Right kidney (tissue), 1 donor: ENCODE results near the gene TSN.
"Not testable (repeated sequence)": the region's sequence is repeated elsewhere in the genome, so short reads cannot be mapped to it uniquely, and the experiment has no call there.

Experiments used
- DNase-seq: peaks from one replicate; pipeline ENCODE4 v3.0.0-alpha.2; 2016

The TSN gene

DNA sequence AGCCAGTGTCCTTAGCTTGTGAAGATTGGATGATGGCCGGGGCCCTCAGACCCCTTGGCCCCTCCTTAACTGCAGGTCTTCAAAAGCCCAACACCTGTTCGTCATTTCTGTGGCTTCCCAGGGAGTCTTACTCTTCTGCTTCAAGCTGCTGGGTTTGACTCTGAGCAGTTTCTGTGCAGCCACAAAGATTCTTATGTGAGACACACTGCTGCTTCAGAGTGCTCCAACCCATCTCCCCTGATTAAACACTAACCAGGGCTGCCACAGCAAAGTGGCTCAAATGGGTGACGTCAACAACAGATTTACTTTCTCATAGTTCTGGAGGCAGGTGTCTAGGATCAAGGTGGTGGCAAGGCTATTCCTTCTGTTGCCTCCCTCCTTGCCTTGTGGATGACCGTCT is 40.8 kb downstream of the TSN start:
- DNase-seq, result no peak

DNA sequence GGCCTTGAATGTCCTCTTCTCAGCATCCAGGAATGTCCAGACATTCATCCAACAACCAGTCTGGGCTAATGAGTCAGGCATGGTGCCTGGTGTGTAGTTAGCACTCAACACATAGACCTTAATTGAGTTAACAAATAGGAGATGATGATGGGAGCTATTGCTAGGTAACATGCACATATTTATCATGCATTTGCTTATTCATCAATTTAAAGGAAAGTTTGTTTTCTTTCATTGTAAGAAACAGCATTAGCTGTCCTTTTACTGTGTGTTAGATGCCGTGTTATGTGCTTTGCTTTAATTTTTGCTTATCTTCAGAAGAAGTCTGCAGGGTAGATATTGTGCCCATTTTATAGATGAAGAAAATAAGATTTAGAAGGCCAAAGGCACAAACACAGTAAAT is 43.2 kb downstream of the TSN start:
- DNase-seq, result no peak

DNA sequence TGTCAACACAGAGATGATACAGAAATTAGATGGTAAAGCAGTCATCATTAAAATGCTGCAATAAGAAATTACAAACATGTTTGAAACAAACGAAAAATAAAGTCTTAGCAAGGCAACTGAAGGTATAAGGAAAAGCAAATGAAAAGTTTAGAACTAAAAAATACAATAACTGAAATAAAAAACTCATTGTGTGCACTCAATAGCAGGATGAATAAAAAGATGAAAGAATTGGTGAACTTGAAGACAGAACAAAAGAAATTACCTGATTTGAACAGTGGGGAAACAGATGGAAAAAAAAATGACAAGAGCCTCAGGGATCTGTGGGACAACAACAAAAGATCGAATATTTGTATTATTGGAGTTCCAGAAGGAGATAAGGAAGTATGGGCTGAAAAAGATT is 46.5 kb downstream of the TSN start:
- no peak for DNase-seq

DNA sequence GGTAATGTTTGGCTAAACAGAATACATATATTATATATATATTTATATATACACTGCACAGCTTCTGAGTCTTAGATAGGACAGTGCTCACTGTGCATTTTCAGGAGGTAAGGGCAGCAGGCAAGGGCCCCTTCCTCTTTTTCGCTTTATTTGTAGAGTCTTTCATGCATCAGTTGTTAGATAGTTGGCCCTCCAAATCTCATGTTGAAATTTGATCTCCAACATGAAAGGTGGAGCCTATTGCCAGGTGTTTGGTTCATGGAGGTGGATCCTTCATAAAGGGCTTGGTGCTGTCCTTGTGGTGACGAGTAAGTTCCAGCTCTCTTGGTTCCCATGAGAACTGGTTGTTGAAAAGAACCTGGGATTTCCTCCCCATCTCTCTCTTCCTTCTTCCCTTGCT is 48.1 kb downstream of the TSN start:
- DNase-seq, result no peak

DNA sequence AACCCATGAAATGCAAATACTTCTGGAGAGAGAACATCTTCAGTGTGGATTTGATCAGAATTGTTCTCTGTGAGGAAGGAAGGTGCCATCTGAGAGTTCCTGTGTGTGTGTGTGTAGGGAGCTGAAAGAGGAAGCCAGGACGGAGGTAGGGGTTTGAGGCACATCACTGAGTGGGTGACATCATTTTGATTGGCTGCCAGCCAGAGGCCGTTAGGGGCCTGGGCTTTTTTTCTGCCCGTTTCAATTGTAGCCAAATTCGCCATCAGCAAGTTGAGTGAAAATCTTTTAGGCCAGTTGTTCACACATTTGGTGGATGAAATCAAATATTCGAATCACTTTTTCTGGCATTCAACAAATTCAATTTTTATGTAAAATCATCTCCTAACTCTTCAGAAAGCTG is 48.9 kb downstream of the TSN start:
- no peak for DNase-seq

DNA sequence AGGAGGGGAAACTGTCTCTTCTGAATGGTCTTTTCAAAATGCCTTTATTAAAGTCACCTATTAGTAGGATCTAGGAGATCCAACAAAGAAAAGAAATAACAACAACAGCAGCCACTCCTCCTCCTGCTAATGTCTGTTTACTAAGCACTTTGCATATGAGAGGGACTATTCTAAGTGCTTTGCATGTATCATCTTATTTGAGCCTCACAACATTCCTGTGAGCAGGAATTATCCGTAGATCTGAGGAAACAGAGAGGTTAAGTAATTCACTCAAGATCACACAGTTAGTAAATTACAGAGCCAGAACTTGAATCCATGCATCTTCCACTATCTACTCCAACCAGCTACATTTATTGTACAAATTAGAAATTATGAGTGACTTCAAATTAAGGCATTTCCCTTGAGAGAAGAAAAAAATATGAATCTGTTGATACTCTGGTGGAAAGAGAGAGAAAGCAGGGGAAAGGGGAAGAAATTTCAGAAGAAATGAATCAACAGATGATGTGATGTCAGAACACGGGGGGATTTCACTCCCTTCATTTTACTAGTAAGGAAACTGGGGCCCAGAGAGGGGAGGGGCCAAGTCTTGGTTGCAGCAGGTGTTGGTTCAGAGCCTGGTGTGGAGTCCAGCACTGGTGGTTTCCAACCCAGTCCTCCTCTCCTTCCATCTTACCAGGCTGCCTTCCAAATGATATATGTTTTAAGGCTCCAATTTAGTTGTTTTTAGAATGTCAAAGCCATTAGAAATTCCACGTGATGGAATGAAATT is 49.7 kb downstream of the TSN start:
- no peak for DNase-seq

DNA sequence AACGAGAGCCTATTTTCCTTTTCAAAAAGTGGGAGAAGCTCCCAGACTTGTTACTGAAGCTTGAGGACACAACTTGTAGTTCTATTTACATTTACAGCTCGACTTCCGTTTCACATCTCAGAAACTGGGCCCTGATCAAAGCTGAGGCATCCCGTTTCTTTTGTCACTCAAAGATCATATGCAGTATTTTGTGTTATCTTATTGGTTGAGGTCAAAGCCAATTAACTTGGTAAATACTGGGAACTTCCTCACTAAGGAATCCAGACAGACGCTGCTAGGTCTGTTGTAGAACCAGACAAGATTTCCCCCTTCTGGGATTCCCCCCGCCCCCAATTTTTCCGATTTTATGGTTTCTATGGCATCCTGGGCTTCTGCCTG is 50.3 kb downstream of the TSN start:
- no peak for DNase-seq

DNA sequence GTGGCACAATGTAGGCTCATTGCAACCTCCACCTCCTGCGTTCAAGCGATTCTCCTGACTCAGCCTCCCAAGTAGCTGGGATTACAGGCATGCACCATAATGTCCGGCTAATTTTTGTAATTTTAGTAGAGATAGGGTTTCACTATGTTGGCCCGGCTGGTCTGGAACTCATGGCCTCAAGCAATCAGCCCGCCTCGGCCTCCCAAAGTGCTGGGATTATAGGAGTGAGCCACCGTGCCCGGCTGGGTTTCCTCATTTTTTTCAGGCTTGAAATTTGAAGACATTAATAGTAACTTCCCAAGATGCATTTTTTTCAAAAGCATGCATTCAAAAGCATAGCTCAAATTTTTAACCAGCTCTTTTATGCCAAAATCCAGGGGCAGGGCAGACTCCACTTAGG is 52.3 kb downstream of the TSN start:
- not testable (repeated sequence) for DNase-seq

DNA sequence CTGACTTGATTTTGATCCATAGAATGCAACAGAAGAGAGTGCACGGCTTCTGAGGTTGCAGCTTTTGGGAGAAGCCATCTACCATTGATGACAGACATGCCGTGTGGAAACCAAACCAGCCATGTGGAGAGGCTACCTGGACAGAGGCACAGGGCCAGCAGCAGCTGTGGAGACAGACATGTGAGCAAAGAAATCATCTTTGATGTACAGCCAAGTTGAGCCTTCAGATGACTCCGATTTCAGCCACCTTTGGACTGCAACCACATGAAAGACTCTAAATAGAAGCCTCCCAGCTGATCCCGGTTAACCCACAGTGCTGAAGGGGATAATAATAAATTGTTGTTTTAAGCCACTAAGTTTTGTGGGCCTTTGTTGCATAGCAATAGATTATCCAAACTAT is 54.2 kb downstream of the TSN start:
- DNase-seq, result no peak

DNA sequence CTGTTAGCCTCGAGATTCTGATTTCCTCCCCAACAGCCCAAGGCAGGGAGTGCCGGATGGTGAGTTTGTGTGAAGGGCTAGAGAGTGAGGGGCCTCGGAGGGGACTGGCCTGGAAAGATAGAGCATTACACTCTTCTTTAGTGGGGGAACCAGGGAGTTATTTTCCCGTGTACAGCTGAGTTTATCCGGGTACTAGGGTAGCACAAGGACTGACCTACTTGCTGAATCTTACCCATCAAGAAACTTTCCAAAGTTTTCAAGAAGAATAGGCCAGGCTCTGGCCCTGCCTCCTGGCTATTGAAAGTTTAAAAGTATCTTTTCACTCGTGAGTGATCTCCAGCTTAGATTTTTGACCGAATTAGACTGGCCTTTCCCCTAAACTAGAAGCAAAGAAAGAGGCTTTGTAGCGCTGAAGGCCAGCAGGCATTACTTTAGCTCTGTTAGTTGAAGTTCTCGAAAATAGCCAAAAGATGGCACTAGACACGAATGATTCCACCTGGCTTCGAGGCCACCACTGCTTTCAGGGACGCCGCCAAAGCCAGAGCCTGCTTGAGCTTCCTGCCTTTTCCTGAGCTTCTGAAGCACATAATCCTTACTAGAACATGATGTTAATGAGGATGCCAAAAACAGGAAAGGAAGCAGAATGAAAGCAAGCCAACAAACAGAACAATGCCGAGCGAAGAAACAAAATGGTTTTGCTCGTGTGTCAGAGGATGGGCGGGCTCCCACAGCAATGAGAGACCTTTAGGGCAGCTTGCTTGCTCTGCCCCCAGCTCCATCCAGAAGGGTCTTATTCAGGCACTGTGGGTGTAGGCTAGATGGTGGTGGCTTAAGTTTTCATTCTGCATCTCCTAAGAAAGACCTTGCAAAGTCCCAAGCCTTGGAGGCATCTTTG is 55.8 kb downstream of the TSN start:
- DNase-seq, result peak; percentile 35

DNA sequence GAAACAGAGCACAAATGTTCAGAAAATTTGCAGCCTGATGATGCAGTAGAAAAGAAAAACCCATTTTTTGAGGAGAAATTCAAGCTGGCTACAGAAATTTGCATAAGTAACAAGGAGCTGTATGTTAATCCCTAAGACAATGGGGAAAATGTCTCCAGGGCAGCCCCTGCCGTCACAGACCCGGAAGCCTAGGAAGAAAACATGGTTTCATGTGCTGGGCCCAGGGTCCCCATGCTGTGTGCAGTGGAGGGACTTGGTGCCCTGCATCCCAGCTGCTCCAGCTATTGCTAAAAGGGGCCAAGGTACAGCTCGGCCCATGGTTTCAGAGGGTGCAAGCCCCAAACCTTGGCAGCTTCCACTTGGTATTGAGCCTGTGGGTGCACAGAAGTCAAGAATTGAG is 57.6 kb downstream of the TSN start:
- not testable (repeated sequence) for DNase-seq

DNA sequence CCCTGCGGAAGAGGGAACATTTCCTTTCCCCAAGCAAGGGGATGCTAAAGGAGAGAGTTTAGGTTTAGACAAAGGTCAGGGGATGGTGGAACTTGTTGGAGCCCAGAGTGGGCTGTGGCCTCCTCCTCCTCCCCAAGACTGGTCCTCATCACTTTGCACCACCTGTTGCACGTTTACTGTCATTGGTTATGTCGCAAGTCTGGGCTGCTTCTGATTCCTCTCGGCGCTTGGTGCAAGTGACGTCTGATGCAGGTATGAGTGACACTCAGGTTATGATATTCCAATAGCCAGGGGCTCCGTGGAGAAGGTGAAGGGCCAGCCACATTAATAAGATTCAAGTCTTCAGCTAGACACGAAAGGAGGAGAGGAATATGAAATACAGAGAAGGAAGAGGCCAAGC is 59.8 kb downstream of the TSN start:
- DNase-seq, result no peak

DNA sequence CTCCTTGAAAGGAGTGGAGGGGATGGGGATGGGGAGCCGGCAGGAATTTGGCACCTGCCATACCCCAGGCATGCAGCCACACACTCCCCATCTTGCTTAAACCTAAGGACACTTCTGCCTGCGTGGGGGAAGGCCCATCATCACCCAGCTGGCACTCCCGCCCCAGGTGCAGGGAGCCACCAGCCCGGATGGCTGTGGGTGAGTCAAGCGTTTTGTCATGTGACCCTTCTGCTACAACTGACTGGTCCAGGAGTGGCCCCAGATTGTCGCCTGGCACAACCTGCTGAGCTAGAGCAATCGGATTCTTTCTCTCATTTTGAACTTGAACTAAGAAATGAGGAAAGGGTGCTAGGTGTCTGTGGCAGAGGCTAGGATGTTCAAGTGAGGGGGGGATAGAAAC is 61.3 kb downstream of the TSN start:
- DNase-seq, result no peak

DNA sequence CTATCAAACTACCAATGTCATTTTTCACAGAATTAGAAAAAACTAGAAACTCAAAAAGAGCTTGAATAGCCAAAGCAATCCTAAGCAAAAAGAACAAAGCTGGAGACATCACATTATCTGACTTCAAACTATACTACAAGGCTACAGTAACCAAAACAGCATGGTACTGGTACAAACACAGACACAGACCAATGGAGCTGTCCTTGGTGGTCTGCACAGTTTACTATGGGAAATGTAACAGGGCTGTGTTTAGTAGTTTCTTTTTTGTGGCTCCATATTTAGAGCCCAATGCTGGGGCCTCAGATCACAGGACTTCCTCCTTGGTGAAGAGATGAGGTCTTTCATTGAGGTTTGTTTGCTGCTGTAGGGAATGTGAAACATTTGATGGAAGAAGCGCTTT is 61.9 kb downstream of the TSN start:
- not testable (repeated sequence) for DNase-seq
